OCI-LY7 (cell line): ENCODE data around the gene SUB1.

Experiments
- EZH2phosphoT487 ChIP-seq: fragments of 200-600 bp; sonication (generic); IDR thresholded peaks from 2 replicates; pipeline ENCODE4 v1.6.1; 2018; ENCODE audit warnings: low read depth, borderline replicate concordance, mild to moderate bottlenecking, mixed run types, antibody characterized with exemption, low read length, moderate library complexity, mixed read lengths
- TF ChIP-seq, protein P1 (sequence below): fragments of 200-600 bp; sonication (generic); conservative IDR thresholded peaks from 2 replicates; pipeline ENCODE4 v1.5.1; 2014; ENCODE audit warnings: mild to moderate bottlenecking, antibody characterized with exemption, low read length, moderate library complexity, mixed read lengths

DNA sequence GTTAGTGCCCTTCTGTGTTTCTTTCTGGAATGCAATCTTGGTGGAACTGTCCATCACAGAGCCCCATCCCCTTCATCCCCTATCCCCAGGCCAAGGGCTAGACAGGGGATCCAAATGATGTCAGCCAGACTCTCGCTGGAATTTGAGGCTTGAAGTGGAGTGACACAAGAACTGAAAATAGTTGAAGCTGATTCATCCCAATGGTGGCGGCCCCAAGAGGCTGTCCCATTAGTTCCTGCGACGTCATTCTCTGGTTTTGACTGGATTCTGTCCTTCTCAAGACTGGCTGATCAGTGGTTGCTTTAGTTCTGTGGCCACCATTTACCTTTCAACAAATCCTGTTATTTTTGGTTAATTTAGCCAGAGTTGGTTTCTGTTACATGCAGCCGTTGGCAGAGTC lies 59.9 kb downstream of the SUB1 start:
- TF ChIP-seq, protein P1, sequence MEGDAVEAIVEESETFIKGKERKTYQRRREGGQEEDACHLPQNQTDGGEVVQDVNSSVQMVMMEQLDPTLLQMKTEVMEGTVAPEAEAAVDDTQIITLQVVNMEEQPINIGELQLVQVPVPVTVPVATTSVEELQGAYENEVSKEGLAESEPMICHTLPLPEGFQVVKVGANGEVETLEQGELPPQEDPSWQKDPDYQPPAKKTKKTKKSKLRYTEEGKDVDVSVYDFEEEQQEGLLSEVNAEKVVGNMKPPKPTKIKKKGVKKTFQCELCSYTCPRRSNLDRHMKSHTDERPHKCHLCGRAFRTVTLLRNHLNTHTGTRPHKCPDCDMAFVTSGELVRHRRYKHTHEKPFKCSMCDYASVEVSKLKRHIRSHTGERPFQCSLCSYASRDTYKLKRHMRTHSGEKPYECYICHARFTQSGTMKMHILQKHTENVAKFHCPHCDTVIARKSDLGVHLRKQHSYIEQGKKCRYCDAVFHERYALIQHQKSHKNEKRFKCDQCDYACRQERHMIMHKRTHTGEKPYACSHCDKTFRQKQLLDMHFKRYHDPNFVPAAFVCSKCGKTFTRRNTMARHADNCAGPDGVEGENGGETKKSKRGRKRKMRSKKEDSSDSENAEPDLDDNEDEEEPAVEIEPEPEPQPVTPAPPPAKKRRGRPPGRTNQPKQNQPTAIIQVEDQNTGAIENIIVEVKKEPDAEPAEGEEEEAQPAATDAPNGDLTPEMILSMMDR = no peak
- no peak for TF ChIP-seq EZH2phosphoT487
